ENCODE measurements around the gene PADI1.
"Not testable (repeated sequence)": the region's sequence is repeated elsewhere in the genome, so short reads cannot be mapped to it uniquely, and the experiment has no call there.

DNA sequence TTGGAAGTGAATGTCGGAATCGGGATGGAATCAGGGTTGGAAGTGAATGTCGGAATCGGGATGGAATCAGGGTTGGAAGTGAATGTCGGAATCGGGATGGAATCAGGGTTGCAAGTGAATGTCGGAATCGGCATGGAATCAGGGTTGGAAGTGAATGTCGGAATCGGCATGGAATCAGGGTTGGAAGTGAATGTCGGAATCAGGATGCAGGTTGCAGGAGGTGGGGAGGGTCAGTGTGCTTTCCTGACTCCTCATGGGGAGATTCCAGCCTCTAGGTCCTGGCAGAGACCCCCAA lies 36.8 kb downstream of the PADI1 start:
- TF ChIP-seq, protein P1, sequence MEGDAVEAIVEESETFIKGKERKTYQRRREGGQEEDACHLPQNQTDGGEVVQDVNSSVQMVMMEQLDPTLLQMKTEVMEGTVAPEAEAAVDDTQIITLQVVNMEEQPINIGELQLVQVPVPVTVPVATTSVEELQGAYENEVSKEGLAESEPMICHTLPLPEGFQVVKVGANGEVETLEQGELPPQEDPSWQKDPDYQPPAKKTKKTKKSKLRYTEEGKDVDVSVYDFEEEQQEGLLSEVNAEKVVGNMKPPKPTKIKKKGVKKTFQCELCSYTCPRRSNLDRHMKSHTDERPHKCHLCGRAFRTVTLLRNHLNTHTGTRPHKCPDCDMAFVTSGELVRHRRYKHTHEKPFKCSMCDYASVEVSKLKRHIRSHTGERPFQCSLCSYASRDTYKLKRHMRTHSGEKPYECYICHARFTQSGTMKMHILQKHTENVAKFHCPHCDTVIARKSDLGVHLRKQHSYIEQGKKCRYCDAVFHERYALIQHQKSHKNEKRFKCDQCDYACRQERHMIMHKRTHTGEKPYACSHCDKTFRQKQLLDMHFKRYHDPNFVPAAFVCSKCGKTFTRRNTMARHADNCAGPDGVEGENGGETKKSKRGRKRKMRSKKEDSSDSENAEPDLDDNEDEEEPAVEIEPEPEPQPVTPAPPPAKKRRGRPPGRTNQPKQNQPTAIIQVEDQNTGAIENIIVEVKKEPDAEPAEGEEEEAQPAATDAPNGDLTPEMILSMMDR (IDR thresholded peaks at IDR 0.05; ENCODE audit: poor library complexity, severe bottlenecking), result not testable (repeated sequence)
- not testable (repeated sequence) for TF ChIP-seq EP300 (conservative IDR thresholded peaks at IDR 0.05; ENCODE audit: poor library complexity, severe bottlenecking); EZH2 (IDR thresholded peaks at IDR 0.05; ENCODE audit: borderline replicate concordance, insufficient read depth, low read length, poor library complexity, severe bottlenecking); POLR2AphosphoS5 (IDR thresholded peaks at IDR 0.05); RAD21 (conservative IDR thresholded peaks at IDR 0.05); SMC3 (conservative IDR thresholded peaks at IDR 0.05; ENCODE audit: poor library complexity); TAF1 (IDR thresholded peaks at IDR 0.05; ENCODE audit: low read depth); MXI1 (conservative IDR thresholded peaks at IDR 0.05; ENCODE audit: poor library complexity, severe bottlenecking)
- TF ChIP-seq, protein P2, sequence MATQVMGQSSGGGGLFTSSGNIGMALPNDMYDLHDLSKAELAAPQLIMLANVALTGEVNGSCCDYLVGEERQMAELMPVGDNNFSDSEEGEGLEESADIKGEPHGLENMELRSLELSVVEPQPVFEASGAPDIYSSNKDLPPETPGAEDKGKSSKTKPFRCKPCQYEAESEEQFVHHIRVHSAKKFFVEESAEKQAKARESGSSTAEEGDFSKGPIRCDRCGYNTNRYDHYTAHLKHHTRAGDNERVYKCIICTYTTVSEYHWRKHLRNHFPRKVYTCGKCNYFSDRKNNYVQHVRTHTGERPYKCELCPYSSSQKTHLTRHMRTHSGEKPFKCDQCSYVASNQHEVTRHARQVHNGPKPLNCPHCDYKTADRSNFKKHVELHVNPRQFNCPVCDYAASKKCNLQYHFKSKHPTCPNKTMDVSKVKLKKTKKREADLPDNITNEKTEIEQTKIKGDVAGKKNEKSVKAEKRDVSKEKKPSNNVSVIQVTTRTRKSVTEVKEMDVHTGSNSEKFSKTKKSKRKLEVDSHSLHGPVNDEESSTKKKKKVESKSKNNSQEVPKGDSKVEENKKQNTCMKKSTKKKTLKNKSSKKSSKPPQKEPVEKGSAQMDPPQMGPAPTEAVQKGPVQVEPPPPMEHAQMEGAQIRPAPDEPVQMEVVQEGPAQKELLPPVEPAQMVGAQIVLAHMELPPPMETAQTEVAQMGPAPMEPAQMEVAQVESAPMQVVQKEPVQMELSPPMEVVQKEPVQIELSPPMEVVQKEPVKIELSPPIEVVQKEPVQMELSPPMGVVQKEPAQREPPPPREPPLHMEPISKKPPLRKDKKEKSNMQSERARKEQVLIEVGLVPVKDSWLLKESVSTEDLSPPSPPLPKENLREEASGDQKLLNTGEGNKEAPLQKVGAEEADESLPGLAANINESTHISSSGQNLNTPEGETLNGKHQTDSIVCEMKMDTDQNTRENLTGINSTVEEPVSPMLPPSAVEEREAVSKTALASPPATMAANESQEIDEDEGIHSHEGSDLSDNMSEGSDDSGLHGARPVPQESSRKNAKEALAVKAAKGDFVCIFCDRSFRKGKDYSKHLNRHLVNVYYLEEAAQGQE (IDR thresholded peaks at IDR 0.05; ENCODE audit: borderline replicate concordance), result not testable (repeated sequence)

Measured in neural cell (in vitro differentiated cells).